CD14-positive monocyte (primary cell): ENCODE results near the gene MADD. TPM values are rescaled to one million over a fixed set of nuclear protein-coding genes. Genes with fewer than 3 reads are reported as not detected.

Source experiments
- DNase-seq, 3 donors: peaks; one replicate each; pipeline ENCODE4 v3.0.0-alpha.2; 2011 to 2022
- H2AFZ ChIP-seq: 2 replicates; pipeline ENCODE4 v1.6.0; 2012; ENCODE audit warnings: mild to moderate bottlenecking, low read depth, low read length, inconsistent platforms; ENCODE audit not compliant: insufficient read depth, poor library complexity, severe bottlenecking
- H3K27ac ChIP-seq, 2 donors: 1 replicate in 1 of 2; 2 replicates in 1 of 2; pipeline ENCODE4 v1.5.1; 2012 to 2013; ENCODE audit warnings: low read length in 2 of 2, control low read depth in 1 of 2, inconsistent platforms in 1 of 2, low read depth in 1 of 2, mild to moderate bottlenecking in 1 of 2
- H3K27me3 ChIP-seq, 2 donors: one replicate each; pipeline versions ENCODE4 v1.6.0 to v1.6.1; 2011 to 2013; ENCODE audit warnings: low read length in 2 of 2; ENCODE audit not compliant: control insufficient read depth in 2 of 2, insufficient read depth in 2 of 2
- H3K36me3 ChIP-seq, 2 donors: replicated peaks in 1 of 2; 1 replicate in 1 of 2; 2 replicates in 1 of 2; pipeline versions ENCODE4 v1.5.1 to v1.6.1; 2012 to 2013; ENCODE audit warnings: low read length in 2 of 2, control low read depth in 1 of 2, inconsistent platforms in 1 of 2, mild to moderate bottlenecking in 1 of 2; ENCODE audit not compliant: insufficient read depth in 2 of 2, control insufficient read depth in 1 of 2
- H3K4me1 ChIP-seq, 2 donors: 1 replicate in 1 of 2; 2 replicates in 1 of 2; pipeline versions ENCODE4 v1.5.1 to v1.6.1; 2012 to 2013; ENCODE audit warnings: low read length in 2 of 2, control low read depth in 1 of 2, inconsistent platforms in 1 of 2, mild to moderate bottlenecking in 1 of 2, moderate library complexity in 1 of 2; ENCODE audit not compliant: insufficient read depth in 2 of 2, control insufficient read depth in 1 of 2
- H3K4me2 ChIP-seq: replicated peaks from 2 replicates; pipeline ENCODE3; 2012; ENCODE audit warnings: low read length, moderate library complexity, mild to moderate bottlenecking; ENCODE audit not compliant: poor library complexity, severe bottlenecking; ENCODE audit errors: extremely low read depth
- H3K4me3 ChIP-seq, 3 experiments: fragments of 200-600 bp in 1 of 3; sonication (generic) in 1 of 3; replicated peaks in 1 of 3; 1 replicate in 2 of 3; 2 replicates in 1 of 3; pipeline ENCODE4 v1.5.1; 2011 to 2013; ENCODE audit warnings: low read length in 3 of 3, mild to moderate bottlenecking in 3 of 3, control low read depth in 2 of 3, low read depth in 2 of 3, inconsistent platforms in 1 of 3, moderate library complexity in 1 of 3
- H3K79me2 ChIP-seq: 2 replicates; pipeline ENCODE4 v1.6.0; 2012; ENCODE audit warnings: mild to moderate bottlenecking, control low read depth, inconsistent platforms, low read length, moderate library complexity; ENCODE audit not compliant: insufficient read depth
- H3K9ac ChIP-seq: 2 replicates; pipeline ENCODE4 v1.6.0; 2017; ENCODE audit warnings: low read length, mild to moderate bottlenecking; ENCODE audit not compliant: insufficient read depth, poor library complexity, severe bottlenecking
- H3K9me3 ChIP-seq, 2 donors: replicated peaks in 1 of 2; 1 replicate in 1 of 2; 2 replicates in 1 of 2; pipeline versions ENCODE4 v1.5.1 to v1.6.1; 2012 to 2013; ENCODE audit warnings: low read length in 2 of 2, control low read depth in 1 of 2; ENCODE audit not compliant: control insufficient read depth in 1 of 2, insufficient read depth in 1 of 2
- H4K20me1 ChIP-seq: 2 replicates; pipeline ENCODE4 v1.6.0; 2012; ENCODE audit warnings: mild to moderate bottlenecking, low read length, control low read depth, moderate library complexity; ENCODE audit not compliant: insufficient read depth
- H3K27ac Mint-ChIP-seq, 7 donors: one replicate each; pipeline ENCODE4 v1.8.0; 2020; ENCODE audit warnings: mild to moderate bottlenecking in 7 of 7, mixed read lengths in 7 of 7, moderate library complexity in 6 of 7, inconsistent platforms in 2 of 7
- H3K27me3 Mint-ChIP-seq, 3 donors: one replicate each; pipeline ENCODE4 v1.8.0; 2021 to 2022; ENCODE audit warnings: low read depth in 3 of 3, mild to moderate bottlenecking in 3 of 3, mixed read lengths in 3 of 3, moderate library complexity in 3 of 3, inconsistent platforms in 1 of 3
- H3K36me3 Mint-ChIP-seq, 2 donors: one replicate each; pipeline ENCODE4 v1.8.0; 2020; ENCODE audit warnings: mixed read lengths in 2 of 2, inconsistent platforms in 1 of 2, mild to moderate bottlenecking in 1 of 2
- H3K4me1 Mint-ChIP-seq: one replicate; pipeline ENCODE4 v1.8.0; 2020; ENCODE audit warnings: mild to moderate bottlenecking, mixed read lengths
- H3K4me3 Mint-ChIP-seq, 2 donors: one replicate each; pipeline ENCODE4 v1.8.0; 2020; ENCODE audit warnings: mild to moderate bottlenecking in 2 of 2, mixed read lengths in 2 of 2, moderate library complexity in 1 of 2
- H3K9me3 Mint-ChIP-seq, 7 donors: one replicate each; pipeline ENCODE4 v1.8.0; 2020 to 2022; ENCODE audit warnings: mixed read lengths in 7 of 7, mild to moderate bottlenecking in 6 of 7, moderate library complexity in 6 of 7, inconsistent platforms in 2 of 7
- WGBS: methylation state at CpG from one replicate; pipeline ENCODE4 v1.1.5; 2013; ENCODE audit warnings: missing lambda C conversion rate; ENCODE audit not compliant: insufficient coverage; 5-methylcytosine and 5-hydroxymethylcytosine counted together
- intact Hi-C, 2 donors: fragments of 100-400 bp; cut with micrococcal nuclease; formaldehyde crosslinking; loops; one replicate each; pipeline versions ENCODE4 v1.15.0 to v1.15.1; 2023
- polyA plus RNA-seq, 3 donors: library from polyadenylated mRNA; depleted of rRNA in 1 of 3; unstranded in 2 of 3; stranded (reverse) in 1 of 3; fragments of 300-500 nt in 2 of 3; fragments of >200 nt in 1 of 3; fragmentation: Illumina TruSeq in 2 of 3; gene quantifications; 1 replicate in 2 of 3; 2 replicates in 1 of 3; pipeline ENCODE4 v1.2.3, GENCODE V29; 2012 to 2021
- TF ChIP-seq, protein P1 (sequence below): fragments of 200-600 bp; IDR thresholded peaks from one replicate; pipeline ENCODE4 v1.8.0; 2022; ENCODE audit warnings: antibody characterized with exemption, mild to moderate bottlenecking

The MADD gene
- polyA plus RNA-seq, 3 donors = 6.4 to 58.1 (median 12.2) TPM

DNA sequence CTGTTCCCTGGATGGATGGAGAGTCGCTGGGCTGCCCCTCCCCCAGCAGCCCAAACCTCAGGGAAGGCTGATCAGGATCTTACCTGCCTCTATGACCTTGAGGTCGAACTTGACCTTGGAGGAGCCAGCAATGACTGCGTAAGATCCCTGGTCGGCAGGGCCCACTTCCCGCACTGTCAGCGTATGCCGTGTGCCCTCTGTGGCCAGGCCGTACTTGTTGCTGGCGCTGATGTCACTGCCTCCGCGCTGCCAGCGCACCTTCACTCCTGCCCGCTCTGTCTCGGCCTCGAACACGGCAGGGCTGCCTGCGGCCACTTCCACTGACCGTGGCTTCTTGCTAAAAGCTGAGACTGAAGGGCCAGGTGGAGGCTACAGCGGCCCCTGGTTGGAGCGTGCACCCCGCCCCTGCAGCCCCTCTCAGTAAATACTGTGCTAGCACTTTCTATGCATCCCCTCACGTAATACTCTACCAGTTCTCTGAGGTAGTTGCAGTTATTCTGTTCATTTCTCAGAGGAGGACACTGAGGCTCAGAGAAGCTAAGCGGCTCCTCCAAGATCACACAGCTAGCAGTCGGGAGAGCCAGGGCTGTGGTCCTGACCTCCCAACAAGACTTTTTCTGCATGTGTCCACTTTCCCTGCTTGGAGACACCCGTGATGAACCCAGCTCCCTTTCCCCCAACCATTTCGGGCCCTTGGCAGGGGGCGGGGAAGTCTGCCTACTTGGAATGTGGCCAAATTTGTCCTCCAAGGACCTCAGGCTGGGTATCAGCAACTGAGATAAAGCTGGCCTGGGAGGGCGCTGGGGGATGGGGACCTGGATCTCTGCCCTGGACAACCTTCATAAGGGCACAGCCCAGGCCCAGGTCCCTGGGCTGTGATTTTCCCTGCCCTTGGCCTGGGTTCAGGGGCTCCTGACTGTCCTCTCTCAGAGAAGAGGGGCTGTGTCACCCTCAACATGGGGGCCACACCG is 81.5 kb downstream of the MADD start:
- no peaks in the 10 kb centered on the region for H3K9me3 ChIP-seq
- Mint-ChIP-seq H3K27me3 (peaks cover 0 to 7% (median 0%) of the 10 kb centered on the region in 3 donors), H3K36me3 (peaks cover 15 to 33% of the 10 kb centered on the region in 2 donors), H3K27ac (peak overlapping the region in 6 of 7 donors; percentile 32 to 76 (median 56)), H3K9me3 (peaks cover 0 to 2% (median 0%) of the 10 kb centered on the region in 7 donors), H3K4me3 (no peak overlapping the region), H3K4me1 (peaks cover 3% of the 10 kb centered on the region)
- H3K27me3 ChIP-seq = no peaks in the 10 kb centered on the region
- no peak overlapping the region for H3K9ac ChIP-seq
- peaks cover 71% of the 10 kb centered on the region for H4K20me1 ChIP-seq
- DNase-seq = no peak
- no peak overlapping the region for H3K4me2 ChIP-seq
- peaks cover 23 to 51% of the 10 kb centered on the region in 2 donors for H3K36me3 ChIP-seq
- H3K4me1 ChIP-seq = no peaks in the 10 kb centered on the region
- H3K4me3 ChIP-seq = no peak overlapping the region
- intact Hi-C loops = no loop called here
- H3K79me2 ChIP-seq = peaks cover 5% of the 10 kb centered on the region
- H3K27ac ChIP-seq = peak overlapping the region; percentile 3 to 51
- no peak overlapping the region for H2AFZ ChIP-seq
- TF ChIP-seq, protein P1, sequence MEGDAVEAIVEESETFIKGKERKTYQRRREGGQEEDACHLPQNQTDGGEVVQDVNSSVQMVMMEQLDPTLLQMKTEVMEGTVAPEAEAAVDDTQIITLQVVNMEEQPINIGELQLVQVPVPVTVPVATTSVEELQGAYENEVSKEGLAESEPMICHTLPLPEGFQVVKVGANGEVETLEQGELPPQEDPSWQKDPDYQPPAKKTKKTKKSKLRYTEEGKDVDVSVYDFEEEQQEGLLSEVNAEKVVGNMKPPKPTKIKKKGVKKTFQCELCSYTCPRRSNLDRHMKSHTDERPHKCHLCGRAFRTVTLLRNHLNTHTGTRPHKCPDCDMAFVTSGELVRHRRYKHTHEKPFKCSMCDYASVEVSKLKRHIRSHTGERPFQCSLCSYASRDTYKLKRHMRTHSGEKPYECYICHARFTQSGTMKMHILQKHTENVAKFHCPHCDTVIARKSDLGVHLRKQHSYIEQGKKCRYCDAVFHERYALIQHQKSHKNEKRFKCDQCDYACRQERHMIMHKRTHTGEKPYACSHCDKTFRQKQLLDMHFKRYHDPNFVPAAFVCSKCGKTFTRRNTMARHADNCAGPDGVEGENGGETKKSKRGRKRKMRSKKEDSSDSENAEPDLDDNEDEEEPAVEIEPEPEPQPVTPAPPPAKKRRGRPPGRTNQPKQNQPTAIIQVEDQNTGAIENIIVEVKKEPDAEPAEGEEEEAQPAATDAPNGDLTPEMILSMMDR = no peak
- 90% methylated on average over 26 of the region's 29 CpGs for WGBS

GRCh38 chr11:47352556-47352955 is 82.6 kb downstream of the MADD start, which contains the start of gene MYBPC3:
TSS of gene MYBPC3 (minus strand) at chr11:47352702. CDS start at chr11:47352647, 55 bp downstream.
- peaks cover 3% of the 10 kb centered on the region for H3K4me1 Mint-ChIP-seq
- Histone ChIP-seq H3K36me3 (peaks cover 32 to 51% of the 10 kb centered on the region in 2 donors), H3K79me2 (peaks cover 15% of the 10 kb centered on the region), H3K4me3 (no peak within 1 kb of the TSS), H3K4me1 (no peaks in the 10 kb centered on the region), H3K27ac (peak within 1 kb of the TSS; percentile 3 to 51), H3K9ac (no peak within 1 kb of the TSS), H4K20me1 (peaks cover 82% of the 10 kb centered on the region), H3K9me3 (no peaks in the 10 kb centered on the region), H3K27me3 (no peaks in the 10 kb centered on the region), H2AFZ (no peak within 1 kb of the TSS), H3K4me2 (no peak within 1 kb of the TSS)
- H3K9me3 Mint-ChIP-seq = peaks cover 0 to 2% (median 0%) of the 10 kb centered on the region in 7 donors
- H3K27me3 Mint-ChIP-seq = peaks cover 0 to 7% (median 0%) of the 10 kb centered on the region in 3 donors
- no peak for DNase-seq
- H3K4me3 Mint-ChIP-seq = no peak within 1 kb of the TSS
- intact Hi-C loops = no loop called here
- H3K27ac Mint-ChIP-seq = peak within 1 kb of the TSS in 6 of 7 donors; percentile 48 to 73 (median 58)
- peaks cover 15 to 22% of the 10 kb centered on the region in 2 donors for H3K36me3 Mint-ChIP-seq
- TF ChIP-seq, protein P1 = no peak
- 81% methylated on average over 4 of the region's 5 CpGs for WGBS
